ENCODE measurements around the gene YPEL4.

Gene YPEL4

GRCh38 chr11:57644748-57645688 lies 4.7 kb downstream of the YPEL4 start:
- TF ChIP-seq GATA2 (IDR thresholded peaks at IDR 0.05; ENCODE audit: low read depth, low read length) (no peak), GATA3 (IDR thresholded peaks at IDR 0.05; ENCODE audit: low read depth, low read length) (no peak)

DNA sequence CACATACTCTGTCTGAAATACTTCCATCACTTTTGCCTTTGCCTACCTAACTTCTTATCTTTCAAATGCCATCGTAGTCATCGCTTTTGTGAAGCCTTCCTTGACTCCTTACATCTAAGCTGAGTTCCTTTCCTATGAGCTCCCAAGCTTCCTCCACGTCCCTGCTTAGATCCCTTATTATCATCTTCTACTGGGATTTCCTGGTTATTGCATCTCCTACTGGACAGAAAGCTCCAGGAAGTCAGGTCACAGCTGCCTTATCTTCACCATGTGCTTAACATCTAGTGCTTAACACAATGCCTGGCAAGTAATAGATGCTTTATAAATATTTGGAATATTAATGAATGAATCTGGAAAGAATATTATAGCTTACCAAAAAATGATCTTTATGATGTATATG lies 5.9 kb downstream of the YPEL4 start:
- no peak for TF ChIP-seq GATA2 (IDR thresholded peaks at IDR 0.05; ENCODE audit: low read depth, low read length)
- TF ChIP-seq GATA3 (IDR thresholded peaks at IDR 0.05; ENCODE audit: low read depth, low read length), result no peak

DNA sequence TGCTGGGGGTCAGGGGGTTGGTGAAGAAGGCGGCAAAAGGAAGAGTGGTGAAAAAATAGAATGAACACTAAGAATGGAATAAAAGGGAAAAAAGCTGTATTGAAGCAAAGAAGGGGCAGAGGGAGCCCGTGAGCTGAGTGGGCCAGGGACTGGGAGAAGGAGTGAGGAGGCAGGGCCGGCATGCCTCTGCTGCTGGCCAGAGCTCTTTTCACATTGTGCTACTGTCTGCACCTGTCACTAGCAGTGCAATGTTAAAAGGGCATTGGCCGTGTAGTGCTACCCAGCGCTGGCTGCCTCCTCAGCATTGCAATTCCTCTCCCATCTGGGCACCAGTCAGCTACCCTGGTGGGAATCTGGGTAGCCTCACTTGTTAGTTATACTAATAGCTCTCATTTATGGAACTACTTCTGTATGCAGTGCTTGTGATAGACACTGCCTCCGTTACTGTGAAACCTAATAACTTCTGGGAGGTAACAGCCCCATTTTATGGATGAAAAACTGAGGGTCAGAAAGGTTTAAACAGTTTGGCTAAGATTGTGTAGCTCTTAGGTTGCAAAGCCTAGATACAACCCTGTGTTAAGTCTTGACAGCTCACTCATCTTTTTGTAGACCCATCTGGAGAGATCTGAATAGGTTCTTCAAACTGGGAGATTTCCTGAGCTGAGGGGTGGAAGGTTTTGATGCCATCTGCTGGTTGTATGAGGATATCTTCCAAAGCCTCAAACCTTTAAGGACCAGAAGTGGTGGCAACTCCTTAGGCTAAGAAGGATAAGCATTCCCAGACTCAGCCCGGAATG lies 8.5 kb downstream of the YPEL4 start:
- no peak for TF ChIP-seq GATA3 (IDR thresholded peaks at IDR 0.05; ENCODE audit: low read depth, low read length)

DNA sequence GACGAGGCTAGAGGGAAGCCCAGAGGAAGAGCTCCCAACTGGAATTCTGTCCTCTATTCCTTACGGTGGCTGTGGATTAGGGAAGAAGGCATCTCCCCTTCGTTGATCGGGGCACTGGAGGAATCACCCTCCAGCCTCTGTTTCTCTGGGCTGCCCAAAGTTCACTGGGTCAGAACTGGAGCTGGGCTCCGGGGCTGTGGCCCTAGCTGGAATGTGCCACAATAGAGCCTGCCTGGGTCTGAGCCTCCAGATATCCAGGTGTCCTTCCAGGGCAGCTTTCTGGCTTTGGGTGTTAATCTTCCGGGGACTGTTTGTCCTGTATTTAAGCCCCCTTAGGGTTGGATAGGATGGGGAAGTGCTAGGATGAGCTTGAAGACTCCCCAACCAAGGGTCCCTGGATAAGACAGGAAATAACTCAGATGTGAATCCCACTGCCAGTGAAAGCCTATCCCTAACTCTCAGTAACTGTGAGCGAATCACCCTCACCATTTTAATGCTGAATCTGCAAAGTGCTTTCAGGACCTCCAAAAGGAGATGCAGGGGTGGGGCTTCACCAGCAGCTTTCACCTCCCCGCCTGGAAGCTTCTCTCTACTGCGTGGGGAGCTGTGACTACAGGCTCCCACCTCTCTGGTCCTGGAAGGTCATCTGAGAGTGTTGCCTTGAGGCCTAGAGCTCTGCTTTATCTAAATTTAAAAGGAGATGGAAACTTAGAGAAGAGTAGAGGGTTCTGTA lies 9.5 kb downstream of the YPEL4 start:
- no peak for TF ChIP-seq GATA3 (IDR thresholded peaks at IDR 0.05; ENCODE audit: low read depth, low read length)
- TF ChIP-seq GATA2 (IDR thresholded peaks at IDR 0.05; ENCODE audit: low read depth, low read length), result no peak

GRCh38 chr11:57639321-57640067 lies 10.2 kb downstream of the YPEL4 start:
- TF ChIP-seq GATA3 (IDR thresholded peaks at IDR 0.05; ENCODE audit: low read depth, low read length) (no peak), GATA2 (IDR thresholded peaks at IDR 0.05; ENCODE audit: low read depth, low read length) (no peak)

GRCh38 chr11:57638811-57639320 lies 10.8 kb downstream of the YPEL4 start:
- no peak for TF ChIP-seq GATA3 (IDR thresholded peaks at IDR 0.05; ENCODE audit: low read depth, low read length)
- TF ChIP-seq GATA2 (IDR thresholded peaks at IDR 0.05; ENCODE audit: low read depth, low read length), result no peak

GRCh38 chr11:57638005-57638781 lies 11.5 kb downstream of the YPEL4 start:
- no peak for TF ChIP-seq GATA3 (IDR thresholded peaks at IDR 0.05; ENCODE audit: low read depth, low read length)
- TF ChIP-seq GATA2 (IDR thresholded peaks at IDR 0.05; ENCODE audit: low read depth, low read length), result no peak

DNA sequence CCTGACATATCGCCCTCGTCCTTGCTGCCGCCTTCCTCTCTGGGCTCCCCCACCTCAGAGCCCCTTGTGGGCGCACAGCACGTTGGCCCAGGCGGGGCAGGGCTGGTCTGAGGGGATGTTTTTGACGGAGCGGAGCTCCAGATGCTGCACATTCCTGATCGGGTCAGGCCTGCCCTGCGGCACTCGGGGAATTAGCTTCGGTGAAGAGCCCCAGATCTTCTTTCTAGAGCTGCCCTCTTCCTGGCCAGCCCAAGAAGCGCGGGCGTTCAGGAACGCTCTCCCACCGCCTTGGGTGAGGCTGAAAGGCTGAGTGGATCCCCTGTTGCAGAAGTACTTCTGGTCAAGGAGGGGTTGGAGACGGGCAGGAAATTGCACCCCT lies 12.1 kb downstream of the YPEL4 start:
- no peak for TF ChIP-seq GATA3 (IDR thresholded peaks at IDR 0.05; ENCODE audit: low read depth, low read length)
- no peak for TF ChIP-seq GATA2 (IDR thresholded peaks at IDR 0.05; ENCODE audit: low read depth, low read length)

DNA sequence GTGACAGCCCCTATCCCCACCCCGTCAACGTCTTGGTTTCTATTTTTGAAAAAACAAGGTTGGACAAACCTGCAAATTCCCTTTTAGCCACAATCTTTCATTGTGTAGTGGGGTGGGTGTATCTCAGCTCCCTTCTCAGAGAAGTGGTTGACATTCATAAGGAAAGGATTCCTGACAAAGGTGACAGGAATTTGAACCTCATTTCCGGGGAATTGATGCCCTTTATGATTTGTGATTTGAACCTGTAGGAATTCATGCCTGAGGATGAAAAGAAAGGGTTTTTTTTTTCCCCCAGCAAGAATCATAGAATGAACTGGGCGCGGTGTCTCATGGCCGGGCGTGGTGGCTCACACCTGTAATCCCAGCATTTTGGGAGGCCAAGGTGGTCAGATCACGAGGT lies 14.5 kb downstream of the YPEL4 start:
- no peak for TF ChIP-seq GATA2 (IDR thresholded peaks at IDR 0.05; ENCODE audit: low read depth, low read length)
- no peak for TF ChIP-seq GATA3 (IDR thresholded peaks at IDR 0.05; ENCODE audit: low read depth, low read length)

DNA sequence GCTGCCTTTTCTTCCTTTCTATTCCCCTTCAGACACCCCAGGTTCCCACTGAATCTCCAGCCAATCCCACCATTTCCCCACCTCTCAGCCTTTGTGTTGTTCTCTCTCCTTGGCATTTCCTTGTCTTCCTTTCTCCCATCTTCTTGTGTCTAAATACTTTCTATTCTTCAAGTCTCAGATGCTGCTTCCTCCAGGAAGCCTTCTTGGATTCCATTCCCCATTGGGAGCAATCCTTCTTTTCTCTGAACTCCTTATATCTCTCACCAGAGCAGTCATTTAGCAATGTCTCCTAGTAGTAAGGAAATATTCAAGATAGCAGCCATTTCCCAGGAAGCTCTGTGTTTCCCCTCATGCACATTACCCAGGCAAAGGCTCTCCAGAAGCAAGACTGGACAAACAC lies 15.4 kb downstream of the YPEL4 start:
- TF ChIP-seq GATA2 (IDR thresholded peaks at IDR 0.05; ENCODE audit: low read depth, low read length), result no peak
- no peak for TF ChIP-seq GATA3 (IDR thresholded peaks at IDR 0.05; ENCODE audit: low read depth, low read length)

- no peak for TF ChIP-seq GATA2 (IDR thresholded peaks at IDR 0.05; ENCODE audit: low read depth, low read length)
- TF ChIP-seq GATA3 (IDR thresholded peaks at IDR 0.05; ENCODE audit: low read depth, low read length), result no peak
Measured at GRCh38 chr11:57633394-57634070, 16.2 kb downstream of the YPEL4 start.

DNA sequence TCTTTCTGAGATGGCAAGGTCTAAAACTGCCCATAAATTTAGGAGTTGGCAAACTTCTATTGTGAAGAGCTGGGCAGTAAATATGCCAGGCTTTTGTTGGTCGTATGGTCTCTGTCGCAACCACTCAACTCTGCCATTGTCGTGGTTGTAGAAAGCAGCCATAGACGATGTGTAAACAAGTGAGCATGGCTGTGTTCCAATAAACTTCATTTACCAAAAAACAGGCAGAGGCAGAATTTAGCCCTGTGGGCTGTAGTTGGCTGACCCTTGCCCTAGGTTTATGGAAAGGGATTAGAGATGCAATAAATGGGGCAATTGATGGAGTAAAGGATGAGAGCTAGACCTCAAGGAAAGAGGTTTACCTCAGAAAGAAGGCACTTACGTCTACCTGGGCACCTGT lies 17.6 kb downstream of the YPEL4 start:
- TF ChIP-seq GATA2 (IDR thresholded peaks at IDR 0.05; ENCODE audit: low read depth, low read length), result no peak
- TF ChIP-seq GATA3 (IDR thresholded peaks at IDR 0.05; ENCODE audit: low read depth, low read length), result no peak

Measured in SH-SY5Y (cell line).